ENCODE measurements around the gene ADAM8. TPM values are rescaled to one million over a fixed set of nuclear protein-coding genes. Genes with fewer than 3 reads are reported as not detected.
"Not testable (repeated sequence)": the region's sequence is repeated elsewhere in the genome, so short reads cannot be mapped to it uniquely, and the experiment has no call there.

ADAM8 gene
- total RNA-seq, 4 donors from 2014 or later: 2.7 to 11.3 (median 6.4) TPM

- DNase-seq (ENCODE audit: low spot score in 2 of 2): no peak
- Histone ChIP-seq H3K4me1 (peaks cover 0 to 20% (median 2%) of the 10 kb centered on the region in 4 donors), H3K36me3 (no peaks in the 10 kb centered on the region), H3K9me3 (peaks cover 0 to under 1% (median 0%) of the 10 kb centered on the region in 4 donors), H3K27me3 (peaks cover 0 to 68% of the 10 kb centered on the region in 2 donors), H3K4me3 (no peak overlapping the region), H3K27ac (no peak overlapping the region)
- no peak for TF ChIP-seq EP300 (IDR thresholded peaks at IDR 0.05)
- no peak for TF ChIP-seq POLR2A (IDR thresholded peaks at IDR 0.05)
- WGBS, 2 donors: 81 to 85% methylated on average over 21 of the region's 21 CpGs
Measured at GRCh38 chr10:133227256-133227655, 49.4 kb downstream of the ADAM8 start.

- no peak for TF ChIP-seq EP300 (IDR thresholded peaks at IDR 0.05)
- no peaks in the 10 kb centered on the region for H3K9me3 ChIP-seq
- no peaks in the 10 kb centered on the region for H3K36me3 ChIP-seq
- DNase-seq (ENCODE audit: low spot score in 2 of 2): no peak
- WGBS, 2 donors: 51 to 61% methylated on average over 25 to 30 of the region's 30 CpGs
- no peak overlapping the region for H3K27ac ChIP-seq
- H3K4me3 ChIP-seq: no peak overlapping the region
- H3K27me3 ChIP-seq: peaks cover 0 to 58% of the 10 kb centered on the region in 2 donors
- peaks cover 0 to 19% (median 2%) of the 10 kb centered on the region in 4 donors for H3K4me1 ChIP-seq
Measured at GRCh38 chr10:133226251-133226808, 50.3 kb downstream of the ADAM8 start.

- H3K4me3 ChIP-seq: no peak overlapping the region
- H3K36me3 ChIP-seq: no peaks in the 10 kb centered on the region
- no peak overlapping the region for H3K27ac ChIP-seq
- peaks cover 0 to 55% of the 10 kb centered on the region in 2 donors for H3K27me3 ChIP-seq
- WGBS, 2 donors: 62 to 66% methylated on average over 16 to 23 of the region's 23 CpGs
- H3K9me3 ChIP-seq: no peaks in the 10 kb centered on the region
- no peak for TF ChIP-seq POLR2A (IDR thresholded peaks at IDR 0.05)
- TF ChIP-seq EP300 (IDR thresholded peaks at IDR 0.05): no peak
- no peak for TF ChIP-seq CTCF (IDR thresholded peaks at IDR 0.05)
- H3K4me1 ChIP-seq: peaks cover 0 to 15% (median 2%) of the 10 kb centered on the region in 4 donors
- no peak for DNase-seq (ENCODE audit: low spot score in 2 of 2)
Measured at GRCh38 chr10:133225707-133226191, 50.9 kb downstream of the ADAM8 start.

GRCh38 chr10:133224756-133225372 lies 51.8 kb downstream of the ADAM8 start:
- H3K27me3 ChIP-seq: peaks cover 0 to 54% of the 10 kb centered on the region in 2 donors
- H3K4me3 ChIP-seq: no peak overlapping the region
- no peak for DNase-seq (ENCODE audit: low spot score in 2 of 2)
- no peak overlapping the region for H3K27ac ChIP-seq
- TF ChIP-seq EP300 (IDR thresholded peaks at IDR 0.05) (no peak), POLR2A (IDR thresholded peaks at IDR 0.05) (no peak), CTCF (IDR thresholded peaks at IDR 0.05) (no peak)
- no peaks in the 10 kb centered on the region for H3K9me3 ChIP-seq
- WGBS, 2 donors: 62 to 68% methylated on average over 24 of the region's 25 CpGs
- H3K36me3 ChIP-seq: no peaks in the 10 kb centered on the region
- H3K4me1 ChIP-seq: peaks cover 0 to 7% (median 1%) of the 10 kb centered on the region in 4 donors

- H3K27me3 ChIP-seq: peaks cover 0 to 52% of the 10 kb centered on the region in 2 donors
- no peak overlapping the region for H3K27ac ChIP-seq
- TF ChIP-seq POLR2A (IDR thresholded peaks at IDR 0.05): no peak
- no peak for TF ChIP-seq CTCF (IDR thresholded peaks at IDR 0.05)
- H3K36me3 ChIP-seq: no peaks in the 10 kb centered on the region
- H3K9me3 ChIP-seq: no peaks in the 10 kb centered on the region
- no peak overlapping the region for H3K4me3 ChIP-seq
- H3K4me1 ChIP-seq: no peaks in the 10 kb centered on the region
- 69 to 82% methylated on average over 14 of the region's 14 CpGs for WGBS, 2 donors
- no peak for DNase-seq (ENCODE audit: low spot score in 2 of 2)
Measured at GRCh38 chr10:133224076-133224475, 52.6 kb downstream of the ADAM8 start.

GRCh38 chr10:133221756-133222155 lies 54.9 kb downstream of the ADAM8 start:
- DNase-seq (ENCODE audit: low spot score in 2 of 2); H3K36me3 ChIP-seq; H3K4me1 ChIP-seq; H3K9me3 ChIP-seq; H3K27ac ChIP-seq; H3K4me3 ChIP-seq: not testable (repeated sequence)
- peaks cover 0 to 37% of the 10 kb centered on the region in 2 donors for H3K27me3 ChIP-seq
- WGBS, 2 donors: 82 to 93% methylated on average over 21 to 22 of the region's 22 CpGs

Measured in tibial nerve (tissue), 4 donors.